ENCODE results near the gene HCRTR1. TPM values are rescaled to one million over a fixed set of nuclear protein-coding genes. Genes with fewer than 3 reads are reported as not detected.

Gene HCRTR1
- total and polyA plus RNA-seq, 8 donors, result 0.14 to 0.52 (median 0.19) TPM; not detected in 5

- Histone ChIP-seq H3K27ac (peak overlapping the region in 2 of 4 donors; percentile 47 to 77), H3K36me3 (no peaks in the 10 kb centered on the region), H3K27me3 (no peaks in the 10 kb centered on the region), H3K4me1 (peaks cover 0 to 8% (median 6%) of the 10 kb centered on the region in 3 donors), H3K9me3 (no peaks in the 10 kb centered on the region), H3K4me3 (no peak overlapping the region)
- DNase-seq (no peak), ATAC-seq (no peak), FAIRE-seq (no peak)
- intact Hi-C loops (cut with DNase I), result no loop called here
- 62 to 67% methylated on average over 6 of the region's 6 CpGs for WGBS, 2 donors
- no peak for TF ChIP-seq CTCF (IDR thresholded peaks at IDR 0.05)
These were observed 53.1 kb downstream of the HCRTR1 start for GRCh38 chr1:31670593-31670964.

GRCh38 chr1:31671147-31671546 is 53.7 kb downstream of the HCRTR1 start:
- Histone ChIP-seq H3K27me3 (no peaks in the 10 kb centered on the region), H3K4me1 (peaks cover 0 to 8% (median 6%) of the 10 kb centered on the region in 3 donors), H3K9me3 (no peaks in the 10 kb centered on the region), H3K4me3 (no peak overlapping the region), H3K36me3 (no peaks in the 10 kb centered on the region), H3K27ac (no peak overlapping the region)
- DNase-seq (no peak), ATAC-seq (no peak), FAIRE-seq (no peak)
- intact Hi-C loops (cut with DNase I), result no loop called here
- WGBS, 2 donors, result 85% methylated on average over 11 of the region's 11 CpGs
- TF ChIP-seq CTCF (IDR thresholded peaks at IDR 0.05), result no peak

GRCh38 chr1:31671561-31672201 is 54.2 kb downstream of the HCRTR1 start:
- no peak for TF ChIP-seq CTCF (IDR thresholded peaks at IDR 0.05)
- DNase-seq (no peak), FAIRE-seq (no peak), ATAC-seq (no peak)
- Histone ChIP-seq H3K27ac (no peak overlapping the region), H3K9me3 (no peaks in the 10 kb centered on the region), H3K27me3 (no peaks in the 10 kb centered on the region), H3K36me3 (no peaks in the 10 kb centered on the region), H3K4me1 (peaks cover 0 to 8% (median 6%) of the 10 kb centered on the region in 3 donors), H3K4me3 (no peak overlapping the region)
- intact Hi-C loops (cut with DNase I), result no loop called here
- 68 to 80% methylated on average over 7 to 8 of the region's 8 CpGs for WGBS, 2 donors

- H3K4me1 ChIP-seq, result peaks cover 0 to 8% (median 6%) of the 10 kb centered on the region in 3 donors
- no peaks in the 10 kb centered on the region for H3K36me3 ChIP-seq
- no peak for TF ChIP-seq CTCF (IDR thresholded peaks at IDR 0.05)
- no peak for FAIRE-seq
- DNase-seq, result no peak
- H3K9me3 ChIP-seq, result no peaks in the 10 kb centered on the region
- intact Hi-C loops (cut with DNase I), result no loop called here
- H3K27me3 ChIP-seq, result no peaks in the 10 kb centered on the region
- no peak overlapping the region for H3K27ac ChIP-seq
- H3K4me3 ChIP-seq, result no peak overlapping the region
- 76 to 90% methylated on average over 13 of the region's 13 CpGs for WGBS, 2 donors
- no peak for ATAC-seq
These were observed 55.5 kb downstream of the HCRTR1 start for GRCh38 chr1:31672986-31673385.

GRCh38 chr1:31673433-31673832 is 55.9 kb downstream of the HCRTR1 start:
- Histone ChIP-seq H3K9me3 (no peaks in the 10 kb centered on the region), H3K4me3 (no peak overlapping the region), H3K36me3 (no peaks in the 10 kb centered on the region), H3K27ac (no peak overlapping the region), H3K27me3 (no peaks in the 10 kb centered on the region), H3K4me1 (peaks cover 0 to 8% (median 6%) of the 10 kb centered on the region in 3 donors)
- intact Hi-C loops (cut with DNase I), result no loop called here
- FAIRE-seq, result no peak
- no peak for ATAC-seq
- WGBS, 2 donors, result 87 to 90% methylated on average over 9 of the region's 9 CpGs
- DNase-seq, result no peak
- TF ChIP-seq CTCF (IDR thresholded peaks at IDR 0.05), result no peak

Data from pancreas (tissue), 10 donors.